ENCODE results near the gene SPATA45.

The SPATA45 gene

GRCh38 chr1:212791676-212792395 is 55.6 kb downstream of the SPATA45 start, which contains the start of the genes NSL1 and TATDN3 (continued):
- TF ChIP-seq ZNF24 (tag by site-specific recombination; IDR thresholded peaks at IDR 0.05): peak; percentile 95
- TF ChIP-seq ZNF350 (tag by site-specific recombination; IDR thresholded peaks at IDR 0.05): no peak
- TF ChIP-seq ZNF571 (tag by site-specific recombination; IDR thresholded peaks at IDR 0.05): no peak
- no peak for TF ChIP-seq ZNF658 (tag by site-specific recombination; IDR thresholded peaks at IDR 0.05)
- peak; percentile 96 for TF ChIP-seq ZNF2 (tag by site-specific recombination; IDR thresholded peaks at IDR 0.05)
- peak; percentile 82 for TF ChIP-seq KLF10 (tag by site-specific recombination; IDR thresholded peaks at IDR 0.05)
- TF ChIP-seq ZNF18 (tag by site-specific recombination; IDR thresholded peaks at IDR 0.05): peak; percentile 100
- TF ChIP-seq HOXA7 (CRISPR knock-in tag; IDR thresholded peaks at IDR 0.05; ENCODE audit: borderline replicate concordance): no peak
- peak; percentile 43; the same call in 1 of the 2 replicates for TF ChIP-seq ZNF623 (tag by site-specific recombination; IDR thresholded peaks at IDR 0.05)
- TF ChIP-seq ZNF558 (tag by site-specific recombination; IDR thresholded peaks at IDR 0.05): no peak; the same call in 1 of the 2 replicates
- TF ChIP-seq SCRT1 (tag by site-specific recombination; IDR thresholded peaks at IDR 0.05; ENCODE audit: borderline replicate concordance): no peak
- no peak for TF ChIP-seq ZNF26 (tag by site-specific recombination; IDR thresholded peaks at IDR 0.05)
- TF ChIP-seq ZNF132 (tag by site-specific recombination; IDR thresholded peaks at IDR 0.05; ENCODE audit: borderline replicate concordance): no peak
- TF ChIP-seq ZBTB20 (tag by site-specific recombination; IDR thresholded peaks at IDR 0.05): peak; percentile 93
- peak; percentile 74; the same call in 1 of the 2 replicates for TF ChIP-seq ZSCAN18 (tag by site-specific recombination; IDR thresholded peaks at IDR 0.05)
- 0 out of 2 replicates have a peak, but pooled peaks have one; percentile 28 for TF ChIP-seq GLIS2 (tag by site-specific recombination; IDR thresholded peaks at IDR 0.05)
- TF ChIP-seq ZNF777 (tag by site-specific recombination; IDR thresholded peaks at IDR 0.05; ENCODE audit: borderline replicate concordance): peak; percentile 85; the same call in 1 of the 2 replicates
- no peak for TF ChIP-seq ZNF560 (tag by site-specific recombination; IDR thresholded peaks at IDR 0.05; ENCODE audit: borderline replicate concordance)
- TF ChIP-seq ZNF37A (tag by site-specific recombination; IDR thresholded peaks at IDR 0.05): no peak
- TF ChIP-seq ZBTB21 (tag by site-specific recombination; IDR thresholded peaks at IDR 0.05): peak; percentile 82
- no peak for TF ChIP-seq ZNF747 (tag by site-specific recombination; IDR thresholded peaks at IDR 0.05)
- peak; percentile 91; the same call in 1 of the 2 replicates for TF ChIP-seq ZFP41 (tag by site-specific recombination; IDR thresholded peaks at IDR 0.05; ENCODE audit: borderline replicate concordance)
- no peak for TF ChIP-seq ZNF138 (tag by site-specific recombination; IDR thresholded peaks at IDR 0.05; ENCODE audit: borderline replicate concordance)
- TF ChIP-seq YY2 (tag by site-specific recombination; IDR thresholded peaks at IDR 0.05): peak; percentile 96
- TF ChIP-seq ZBTB1 (tag by site-specific recombination; IDR thresholded peaks at IDR 0.05): peak; percentile 40; the same call in 1 of the 2 replicates
- TF ChIP-seq ZNF768 (tag by site-specific recombination; IDR thresholded peaks at IDR 0.05): no peak
- peak; percentile 94 for TF ChIP-seq KLF7 (tag by site-specific recombination; IDR thresholded peaks at IDR 0.05; ENCODE audit: borderline replicate concordance)
- peak; percentile 96 for TF ChIP-seq SP3 (tag by site-specific recombination; IDR thresholded peaks at IDR 0.05)
- peak; percentile 75 for TF ChIP-seq ZNF843 (tag by site-specific recombination; IDR thresholded peaks at IDR 0.05)
- no peak; the same call in 1 of the 2 replicates for TF ChIP-seq PRDM6 (tag by site-specific recombination; IDR thresholded peaks at IDR 0.05)
- peak; percentile 80; the same call in 1 of the 2 replicates for TF ChIP-seq HIC1 (tag by site-specific recombination; IDR thresholded peaks at IDR 0.05)
- no peak for TF ChIP-seq ZNF549 (tag by site-specific recombination; IDR thresholded peaks at IDR 0.05)
